GM18511 (cell line): ENCODE results near the gene PACSIN1.
"Not testable (repeated sequence)": the region's sequence is repeated elsewhere in the genome, so short reads cannot be mapped to it uniquely, and the experiment has no call there.

Experiments used
- ATAC-seq: cut with Tn5 transposase; IDR thresholded peaks from one replicate; pipeline ENCODE4 v1.9.1; 2021; ENCODE audit warnings: mild to moderate bottlenecking, moderate library complexity; ENCODE audit not compliant: unreplicated experiment

Gene PACSIN1

DNA sequence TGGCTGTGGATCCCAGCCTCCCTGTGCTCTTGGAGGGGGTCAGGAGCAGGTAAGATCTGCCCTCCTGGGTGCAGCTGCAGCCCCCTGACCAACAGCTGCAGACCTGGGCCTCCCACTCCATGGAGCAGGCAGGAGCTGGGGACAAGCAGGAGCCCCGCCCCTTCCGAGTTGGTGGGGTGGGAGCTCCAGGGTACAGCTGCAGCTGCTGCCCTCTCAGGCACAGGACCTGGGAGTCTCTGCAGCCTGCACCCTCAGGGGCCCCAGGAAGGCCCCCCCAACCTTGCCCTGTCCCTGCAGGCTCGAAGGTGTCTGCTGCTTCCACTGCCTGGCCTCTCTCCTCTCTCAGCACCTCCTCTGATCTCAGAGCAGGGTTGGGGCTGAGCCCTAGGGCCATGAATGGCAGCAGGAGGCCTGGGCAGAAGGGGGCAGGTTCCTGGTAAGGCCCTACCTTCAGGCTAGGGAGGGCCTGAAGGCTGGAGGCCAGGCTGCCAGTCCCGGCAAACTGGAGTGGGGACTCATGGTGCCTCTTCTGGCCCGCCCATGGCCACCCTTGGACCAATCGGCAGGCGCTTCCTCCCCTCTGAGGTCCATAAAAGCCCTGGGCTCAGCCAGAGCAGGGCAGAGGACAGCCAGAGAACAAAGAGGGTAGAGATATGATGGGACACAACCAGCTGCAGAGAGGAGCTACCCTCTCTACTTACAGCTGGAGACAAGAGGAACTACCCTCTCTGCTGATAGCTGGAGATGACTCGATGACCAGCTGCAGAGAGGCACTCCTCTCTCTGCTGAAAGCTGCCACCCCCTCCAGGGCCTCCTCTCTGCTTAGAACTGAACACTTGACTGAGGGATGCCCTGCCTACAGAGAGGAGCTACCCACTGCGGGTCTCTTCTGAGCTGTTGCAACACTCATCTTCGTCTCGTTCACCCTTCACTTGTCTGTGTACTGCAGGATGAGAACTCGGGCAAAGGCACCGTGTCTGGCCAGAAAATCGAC is 7.8 kb upstream of the PACSIN1 start:
- no peak for ATAC-seq

DNA sequence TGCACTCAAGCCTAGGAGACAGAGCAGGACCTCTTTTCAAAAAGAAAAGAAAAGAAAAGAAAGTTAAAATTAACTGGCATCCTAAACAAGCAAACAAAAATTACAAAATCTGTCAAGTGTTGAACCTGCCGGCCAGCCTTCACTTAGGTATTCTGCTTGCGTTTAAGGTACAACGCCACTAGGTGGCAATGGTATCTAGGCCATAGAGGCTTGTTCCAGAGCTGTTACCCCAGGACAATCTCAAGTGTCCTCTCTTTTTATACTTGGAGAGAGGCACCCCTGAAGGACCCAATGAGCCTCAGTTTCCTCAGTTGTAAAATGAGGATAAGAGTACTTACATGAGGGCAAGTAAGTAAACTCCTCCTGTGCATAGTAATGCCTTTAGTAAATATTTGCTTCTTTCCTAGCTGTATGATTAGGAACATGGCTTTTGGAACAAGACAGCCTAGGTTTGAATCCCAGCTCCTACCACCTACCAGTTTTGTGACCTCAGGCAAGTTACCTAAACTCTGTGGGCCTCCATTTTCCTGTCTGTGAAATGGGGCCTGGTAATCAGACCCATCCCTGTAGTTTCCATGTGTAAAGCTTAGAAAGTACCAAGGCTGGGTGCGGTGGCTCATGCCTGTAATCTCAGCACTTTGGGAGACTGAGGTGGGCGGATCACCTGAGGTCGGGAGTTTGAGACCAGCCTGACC is 5.8 kb upstream of the PACSIN1 start:
- ATAC-seq, result no peak

DNA sequence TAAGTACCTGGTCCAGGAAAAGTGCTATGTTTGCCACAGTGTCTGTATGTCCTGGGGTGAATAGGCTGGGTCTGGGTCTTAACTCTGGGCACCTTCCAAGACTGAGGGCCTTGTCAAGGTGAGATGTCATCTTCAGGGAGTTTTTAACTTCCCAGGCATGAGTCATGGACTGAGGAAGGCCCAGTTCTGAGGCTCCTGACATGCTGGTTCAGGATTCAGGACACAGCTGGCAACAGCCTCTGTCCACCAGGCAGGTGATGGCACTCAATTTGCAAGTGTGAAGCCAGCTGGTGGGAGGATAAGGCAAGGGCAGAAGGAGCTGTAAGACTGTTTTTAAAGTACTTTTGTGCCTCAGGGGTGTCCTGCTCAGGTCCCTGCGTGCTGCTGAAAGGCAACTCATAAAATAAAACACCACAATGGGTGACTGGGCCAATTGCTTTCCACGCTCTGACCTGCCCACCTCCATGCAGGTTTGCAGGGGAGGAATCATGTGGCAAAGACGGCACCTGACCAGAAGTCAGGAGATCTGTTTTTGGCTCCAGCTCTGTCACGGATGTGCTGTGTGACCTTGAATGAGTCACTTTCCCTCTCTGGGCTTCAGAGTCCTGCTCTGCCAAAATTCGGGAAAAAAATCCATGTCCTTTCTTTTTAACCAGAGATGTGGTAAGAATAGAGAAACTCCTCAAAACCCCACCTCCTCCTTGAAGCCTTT is 4.9 kb upstream of the PACSIN1 start:
- ATAC-seq, result no peak

DNA sequence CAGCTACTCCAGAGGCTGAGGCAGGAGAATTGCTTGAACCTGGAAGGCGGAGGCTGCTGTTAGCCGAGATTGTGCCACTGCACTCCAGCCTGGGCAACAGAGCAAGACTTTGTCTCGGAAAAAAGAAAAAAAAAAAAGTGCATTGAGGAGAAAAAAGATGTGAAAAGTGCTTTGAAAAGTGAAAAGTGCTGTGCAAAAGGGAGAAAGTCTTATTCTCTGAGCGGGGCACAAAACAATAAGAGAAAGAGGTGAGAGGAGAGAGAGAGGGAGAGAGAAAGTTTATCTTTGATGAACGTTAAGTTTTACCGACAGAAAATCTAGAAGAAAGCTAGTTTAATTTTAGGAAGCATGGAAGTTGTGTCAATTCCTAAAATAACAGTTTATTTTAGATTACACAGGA is 3.9 kb upstream of the PACSIN1 start:
- ATAC-seq, result no peak

DNA sequence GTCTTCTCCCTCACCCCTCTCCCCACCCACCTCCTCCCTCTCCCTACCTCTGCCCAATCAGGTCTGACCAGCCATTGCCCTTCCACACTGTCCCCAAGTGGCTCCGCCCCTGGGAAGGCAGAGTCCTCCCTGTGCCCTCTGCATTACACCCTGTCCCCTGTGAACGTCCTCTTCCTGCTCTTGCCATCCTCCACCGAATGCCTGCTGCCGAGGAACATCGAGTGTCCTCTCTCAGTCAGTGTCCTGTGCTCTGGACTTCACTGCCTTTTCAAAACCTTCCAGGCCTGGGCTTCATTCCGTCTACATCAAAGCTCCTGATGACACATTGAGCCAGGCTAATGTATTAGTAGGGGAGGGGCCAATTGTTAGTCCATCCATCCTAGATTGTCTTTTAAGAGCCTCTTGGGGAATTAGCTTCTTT is 3.3 kb upstream of the PACSIN1 start:
- ATAC-seq, result no peak

DNA sequence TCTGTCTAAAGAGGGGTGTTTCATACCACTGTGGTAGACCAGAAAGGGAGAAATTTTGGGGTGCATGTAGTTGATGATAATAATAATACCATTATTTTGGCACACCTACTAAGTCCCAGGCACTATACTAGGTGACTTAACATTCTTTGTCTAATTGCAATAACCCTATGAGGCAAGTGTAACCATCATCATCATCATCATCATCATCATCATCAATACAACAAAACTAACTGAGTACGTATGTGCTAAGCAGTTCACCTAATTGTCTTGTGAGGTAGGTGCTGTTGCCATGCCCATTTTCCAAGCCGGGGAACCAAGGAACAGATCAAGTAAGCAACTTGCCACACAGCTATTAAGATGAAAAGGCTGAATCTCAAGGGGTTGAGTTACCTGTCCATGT is 2.6 kb upstream of the PACSIN1 start:
- no peak for ATAC-seq

DNA sequence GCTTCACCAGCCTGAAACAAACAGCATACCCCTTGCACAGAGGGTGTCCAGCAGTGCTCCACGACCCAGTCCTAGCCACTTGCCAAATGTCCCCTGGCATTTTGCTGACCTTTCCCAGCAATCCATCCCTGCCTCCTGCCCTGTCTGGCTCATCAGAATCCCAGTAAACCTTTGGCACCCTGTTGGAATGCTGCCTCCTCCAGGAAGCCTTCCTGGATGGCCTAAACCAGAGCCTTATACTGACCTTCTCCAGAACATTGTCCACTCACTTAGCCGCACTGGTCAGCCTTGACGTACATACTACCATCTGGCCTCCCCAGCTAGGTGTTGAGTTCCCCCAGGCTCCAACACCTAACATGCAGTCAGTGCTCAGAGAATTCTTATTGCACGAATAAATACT is 2.0 kb upstream of the PACSIN1 start:
- no peak for ATAC-seq

DNA sequence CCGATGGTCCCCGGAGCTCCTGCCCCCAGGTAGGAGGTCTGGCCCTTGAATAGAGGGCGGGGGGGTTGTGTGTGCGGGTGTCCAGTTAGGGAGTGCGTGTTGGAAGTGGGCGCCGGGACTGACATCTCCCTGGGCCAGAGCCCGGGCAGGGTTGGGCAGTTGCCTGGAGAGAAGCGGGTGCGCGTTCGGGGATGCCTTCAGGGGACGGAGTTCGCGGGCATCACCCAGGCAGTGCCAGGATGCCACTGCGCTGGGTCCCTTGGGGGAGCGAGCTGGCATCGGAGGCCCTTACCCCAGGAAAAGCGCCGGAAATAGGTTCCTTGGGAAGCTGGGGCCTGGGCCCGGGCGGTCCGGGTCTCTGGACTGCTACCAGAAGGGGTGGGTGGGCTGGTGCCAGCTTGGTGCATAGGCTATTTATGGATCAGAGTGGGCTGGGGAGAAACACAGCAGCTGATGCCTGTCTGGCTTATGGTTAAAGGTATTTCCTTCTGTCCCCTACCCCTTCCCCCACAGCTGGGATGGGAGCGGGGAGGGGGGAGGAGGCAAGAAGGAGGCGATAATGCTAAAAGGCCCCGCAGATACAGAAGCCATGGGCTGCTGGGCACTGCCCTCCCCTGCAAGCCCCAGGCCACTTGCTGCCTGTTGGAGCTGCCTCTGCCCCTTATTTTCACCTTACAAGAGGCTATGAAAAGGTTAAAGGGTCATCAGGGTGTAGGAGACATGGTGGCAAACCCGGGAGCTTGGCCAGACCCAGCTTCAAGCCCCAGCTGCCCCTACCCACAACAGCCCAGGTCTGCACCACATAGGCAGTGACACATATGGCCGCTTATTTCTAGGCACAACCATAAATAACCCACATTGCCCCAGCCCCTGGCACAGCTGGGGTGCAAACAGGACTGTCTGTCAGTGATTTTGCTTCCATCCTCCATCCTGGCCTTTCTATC is 638 bp downstream of the PACSIN1 start:
- no peak for ATAC-seq

DNA sequence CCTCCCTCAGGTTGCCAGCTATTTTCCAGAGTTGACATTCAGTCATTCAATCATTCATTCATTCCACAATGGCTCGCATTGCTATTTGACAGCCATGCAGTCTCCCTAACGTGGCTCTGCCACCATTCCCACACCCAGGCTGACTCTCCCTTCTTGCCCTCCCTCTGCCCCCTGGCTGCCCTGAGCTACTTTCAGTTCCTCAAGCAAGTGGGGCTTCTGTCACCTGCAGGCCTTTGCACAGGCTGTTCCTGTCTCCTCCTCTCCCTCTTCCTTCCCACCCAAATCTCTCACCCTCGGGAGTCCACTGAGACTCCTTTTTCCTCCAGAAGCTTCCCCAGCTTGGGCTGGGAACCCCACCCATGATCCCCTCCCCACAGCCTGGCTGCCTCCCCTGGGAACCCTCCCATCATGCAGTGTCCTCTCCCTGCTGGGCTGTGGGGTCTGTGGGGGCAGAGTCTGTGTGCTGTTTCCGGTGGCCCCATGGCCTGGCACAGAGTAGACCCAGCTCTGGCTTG is 2.6 kb downstream of the PACSIN1 start:
- ATAC-seq, result peak; percentile 64

DNA sequence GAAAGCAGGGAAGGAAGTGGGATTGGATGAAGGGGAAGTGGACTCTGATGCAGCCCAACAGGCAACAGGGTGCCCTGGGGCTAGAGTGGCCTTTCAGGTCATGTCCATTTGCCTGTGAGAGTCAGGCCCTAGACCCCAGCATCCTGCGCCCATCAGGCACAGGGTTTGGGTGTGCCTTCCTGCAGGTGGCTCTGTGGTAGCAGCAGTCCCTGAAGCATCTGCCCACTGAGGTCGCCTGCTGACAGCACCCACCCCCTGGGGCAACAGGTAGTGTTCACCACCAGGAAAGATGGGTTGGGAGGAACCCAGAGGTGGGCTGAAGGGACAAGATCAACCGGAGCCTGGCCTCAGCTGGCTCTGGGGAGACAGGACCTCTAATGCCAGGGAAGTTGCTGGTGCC is 3.6 kb downstream of the PACSIN1 start:
- ATAC-seq, result no peak

DNA sequence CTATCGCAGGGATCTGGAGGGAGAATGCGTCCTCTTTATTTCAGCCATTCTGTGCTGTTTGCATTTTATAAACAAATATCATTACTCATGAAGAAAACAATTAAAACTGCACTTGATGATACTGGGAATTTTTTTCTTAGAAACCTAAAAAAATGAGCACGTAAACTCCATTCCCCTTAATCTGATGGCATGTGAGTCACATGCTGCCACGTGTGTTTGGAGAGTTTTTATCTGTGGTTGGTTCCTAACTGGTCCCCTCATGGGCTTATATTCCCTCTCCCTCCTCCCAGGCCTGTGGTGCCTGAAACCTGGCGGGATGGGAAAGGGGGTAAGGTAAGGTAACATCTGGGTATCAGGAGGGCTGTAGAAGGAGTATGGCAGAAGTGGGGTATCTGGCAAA is 6.5 kb downstream of the PACSIN1 start:
- no peak for ATAC-seq

DNA sequence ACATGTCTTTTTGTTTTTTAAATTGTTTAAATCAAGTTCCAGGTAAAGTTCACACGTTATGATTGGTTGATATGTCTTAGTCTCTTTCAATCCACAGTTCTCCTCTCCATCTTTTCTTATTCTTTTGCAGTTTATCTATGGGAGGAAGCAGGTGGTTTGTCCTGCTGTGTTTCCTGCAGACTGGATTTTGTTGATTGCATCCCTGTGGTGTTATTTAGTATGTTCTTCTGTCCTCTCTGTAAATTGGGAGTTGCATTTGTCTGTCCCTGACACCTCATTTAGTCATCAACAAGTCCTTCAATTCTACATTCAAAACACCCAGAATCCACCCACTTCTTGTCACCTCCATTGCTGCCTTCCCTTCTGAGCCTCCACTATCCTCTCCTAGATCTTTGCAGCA is 8.1 kb downstream of the PACSIN1 start:
- ATAC-seq, result no peak

DNA sequence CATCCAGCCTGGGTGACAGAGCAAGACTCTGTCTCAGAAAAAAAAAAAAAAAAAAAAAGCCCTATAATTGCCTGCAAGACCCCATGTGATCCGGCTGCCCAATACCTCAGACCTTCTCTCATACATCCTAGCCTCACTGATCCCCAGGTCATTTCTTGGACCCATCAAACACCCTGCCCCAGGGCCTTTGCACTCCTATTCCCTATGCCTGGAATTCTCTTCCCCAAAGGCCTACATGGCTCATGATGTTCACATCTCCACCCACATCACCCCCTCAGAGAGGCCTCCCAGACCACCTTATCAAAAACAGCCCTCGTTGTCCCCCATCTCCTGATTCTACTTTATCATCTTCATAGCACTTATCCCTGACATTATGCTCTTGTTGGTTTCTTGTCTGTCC is 8.9 kb downstream of the PACSIN1 start:
- no peak for ATAC-seq

DNA sequence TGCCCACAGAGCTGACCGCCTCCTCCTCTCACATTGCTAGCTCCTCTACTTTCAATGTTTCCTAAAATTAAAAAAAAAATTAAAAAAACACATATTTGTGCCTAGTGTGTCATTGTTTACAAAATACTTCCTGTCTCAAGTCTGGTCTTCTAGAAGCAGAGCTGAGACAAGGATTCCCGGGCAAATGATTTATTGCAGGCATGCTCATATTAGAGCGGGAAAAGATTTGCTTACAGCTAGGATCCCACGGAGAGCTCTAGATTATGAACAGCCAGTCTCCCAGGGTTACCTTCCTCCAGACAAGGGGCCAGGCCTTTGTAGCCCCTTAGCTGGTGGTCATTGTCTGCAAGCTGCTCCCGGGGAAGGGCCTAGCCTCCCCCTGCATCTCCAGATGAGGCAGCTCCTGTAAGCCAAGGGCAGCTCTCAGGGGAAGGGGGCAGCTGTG is 9.4 kb downstream of the PACSIN1 start:
- no peak for ATAC-seq

DNA sequence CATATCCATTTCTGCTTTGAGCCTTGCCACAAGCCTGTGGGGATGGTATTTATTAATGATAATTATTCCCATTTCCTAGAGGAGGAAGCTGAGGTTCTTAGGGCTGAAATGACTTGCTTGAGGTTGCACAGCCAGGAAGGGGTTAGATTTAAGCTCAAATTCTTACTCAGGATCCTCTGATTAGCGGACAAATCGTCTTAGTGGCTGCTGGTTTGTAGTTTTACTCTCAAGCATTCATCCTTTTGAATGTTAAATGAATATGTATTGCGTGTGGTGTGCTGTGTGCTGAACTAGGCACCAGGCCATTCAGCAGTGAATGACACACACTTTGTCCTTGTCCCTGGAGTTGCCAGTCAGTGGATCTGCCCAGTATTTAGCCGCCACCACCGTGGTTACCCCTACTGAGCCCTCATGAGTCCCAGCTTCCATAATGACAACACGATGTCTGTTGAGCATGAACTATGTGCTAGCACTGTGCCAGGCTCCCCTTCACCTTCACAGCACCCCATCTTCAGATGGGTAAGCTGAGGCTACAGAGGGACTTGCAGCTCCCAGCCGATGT is 10.0 kb downstream of the PACSIN1 start:
- ATAC-seq, result no peak

DNA sequence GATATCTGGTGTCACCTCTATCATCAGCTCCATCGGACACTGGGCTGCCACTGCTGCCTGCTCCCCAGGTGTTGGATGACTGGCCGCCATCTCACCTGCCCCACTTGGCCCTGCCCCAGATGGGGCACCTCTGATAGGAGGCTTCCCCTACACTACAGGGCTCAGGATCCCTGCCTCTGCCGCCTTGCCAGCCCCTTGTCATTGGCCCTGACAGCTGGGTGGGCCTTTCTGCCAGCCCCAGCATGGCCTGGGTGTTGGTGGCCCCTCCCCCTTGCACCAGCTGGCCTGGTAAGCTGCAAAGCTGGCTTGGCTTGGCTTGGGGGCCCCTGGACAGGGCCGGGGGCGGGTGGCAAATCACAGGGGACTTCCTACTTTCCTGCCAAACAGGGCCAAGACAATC is 10.6 kb downstream of the PACSIN1 start:
- no peak for ATAC-seq

DNA sequence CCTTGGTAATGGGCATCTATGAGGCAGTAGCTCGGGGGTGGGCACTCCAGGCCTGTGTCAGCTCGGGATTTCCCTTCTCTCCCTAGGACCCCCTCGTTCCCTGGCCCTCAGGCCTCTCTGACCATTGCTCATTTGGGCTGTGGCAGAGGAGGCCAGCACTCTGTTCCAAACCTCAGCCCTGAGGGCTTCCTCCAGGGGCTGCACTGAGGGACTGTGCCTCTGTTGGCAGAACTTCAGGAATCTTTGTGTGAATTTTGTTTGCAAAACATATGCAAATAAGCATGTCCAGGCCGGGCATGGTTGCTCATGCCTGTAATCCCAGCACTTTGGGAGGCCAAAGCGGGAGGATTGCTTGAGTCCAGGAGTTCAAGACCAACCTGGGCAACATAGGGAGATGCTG is 11.0 kb downstream of the PACSIN1 start:
- ATAC-seq, result no peak

DNA sequence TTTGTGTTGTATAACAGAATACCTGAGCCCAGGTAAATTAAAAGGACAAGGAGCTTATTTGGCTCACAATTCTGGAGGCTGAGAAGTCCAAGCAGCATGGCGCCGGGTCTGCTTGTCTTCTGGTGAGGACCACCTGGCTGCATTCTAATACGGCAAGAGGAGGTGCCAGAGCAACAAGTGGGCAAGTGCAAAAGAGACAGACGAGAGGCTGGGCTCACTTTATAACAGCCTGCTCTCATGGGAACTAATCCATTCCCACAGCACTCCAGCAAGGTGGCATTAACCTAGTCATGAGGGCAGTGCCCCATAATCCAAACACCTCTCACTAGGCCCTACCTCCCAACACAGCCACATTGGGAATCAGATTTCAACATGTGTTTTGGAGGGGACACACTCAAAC is 12.9 kb downstream of the PACSIN1 start:
- ATAC-seq, result no peak

DNA sequence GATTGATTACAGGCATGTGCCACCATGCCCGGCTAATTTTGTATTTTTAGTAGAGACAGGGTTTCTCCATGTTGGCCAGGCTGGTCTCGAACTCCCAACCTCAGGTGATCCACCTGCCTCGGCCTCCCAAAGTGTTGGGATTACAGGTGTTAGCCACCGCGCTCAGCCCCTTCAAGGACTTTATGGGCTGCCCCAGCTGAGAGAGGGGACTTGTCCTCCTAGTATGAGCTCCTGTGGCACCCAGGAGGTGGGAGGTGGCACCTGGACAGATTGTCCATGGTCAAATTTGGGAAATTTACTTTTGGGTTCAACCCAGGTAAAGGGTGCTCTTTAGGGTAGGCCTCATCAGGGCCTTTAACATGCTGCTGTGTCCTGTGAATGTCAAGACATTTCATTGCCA is 17.9 kb downstream of the PACSIN1 start:
- ATAC-seq, result not testable (repeated sequence)

DNA sequence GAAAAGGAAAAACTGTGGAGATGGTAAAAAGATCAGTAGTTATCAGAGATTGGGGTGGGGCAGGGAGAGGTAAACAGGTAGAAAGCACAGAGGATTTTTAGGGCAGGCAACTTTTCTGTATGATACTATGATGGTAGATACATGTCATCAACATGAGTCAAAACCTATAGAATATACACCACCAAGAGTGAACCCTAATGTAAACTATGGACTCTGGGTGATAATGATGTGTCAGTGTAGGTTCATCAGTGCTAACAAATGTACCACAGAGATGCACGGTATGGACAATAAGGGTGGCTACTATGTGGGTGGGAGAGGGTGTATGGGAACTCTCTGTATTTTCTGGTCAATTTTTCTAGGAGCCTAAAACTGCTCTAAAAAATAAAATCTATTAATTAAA is 18.5 kb downstream of the PACSIN1 start:
- no peak for ATAC-seq
